ENCODE results near the gene KLHL5.

Gene KLHL5

GRCh38 chr4:39046249-39046648 is 15.8 kb upstream of the KLHL5 start:
- H3K4me3 ChIP-seq (ENCODE audit: low read depth, low read length), result peak overlapping the region; percentile 83
- peak; percentile 88 for DNase-seq (ENCODE audit: low read depth)
- TF ChIP-seq POLR2A (IDR thresholded peaks at IDR 0.05; ENCODE audit: extremely low read depth, insufficient read length) (no peak), CTCF (IDR thresholded peaks at IDR 0.05; ENCODE audit: low read depth, low read length) (no peak), MAX (IDR thresholded peaks at IDR 0.05; ENCODE audit: low read depth, low read length) (no peak), MYC (IDR thresholded peaks at IDR 0.05; ENCODE audit: low read depth, low read length) (no peak)

GRCh38 chr4:39047681-39048080 is 14.4 kb upstream of the KLHL5 start:
- no peak overlapping the region for H3K4me3 ChIP-seq (ENCODE audit: low read depth, low read length)
- TF ChIP-seq MYC (IDR thresholded peaks at IDR 0.05; ENCODE audit: low read depth, low read length) (no peak), MAX (IDR thresholded peaks at IDR 0.05; ENCODE audit: low read depth, low read length) (no peak), CTCF (IDR thresholded peaks at IDR 0.05; ENCODE audit: low read depth, low read length) (no peak), POLR2A (IDR thresholded peaks at IDR 0.05; ENCODE audit: extremely low read depth, insufficient read length) (no peak)

GRCh38 chr4:39048311-39048710 is 13.7 kb upstream of the KLHL5 start:
- TF ChIP-seq CTCF (IDR thresholded peaks at IDR 0.05; ENCODE audit: low read depth, low read length) (no peak), POLR2A (IDR thresholded peaks at IDR 0.05; ENCODE audit: extremely low read depth, insufficient read length) (no peak), MAX (IDR thresholded peaks at IDR 0.05; ENCODE audit: low read depth, low read length) (no peak), MYC (IDR thresholded peaks at IDR 0.05; ENCODE audit: low read depth, low read length) (no peak)
- H3K4me3 ChIP-seq (ENCODE audit: low read depth, low read length), result no peak overlapping the region
- no peak for DNase-seq (ENCODE audit: low read depth)

More at GRCh38 chr4:39047681-39048080, 14.4 kb upstream of the KLHL5 start:
- no peak for DNase-seq (ENCODE audit: low read depth)

GRCh38 chr4:39050590-39050989 is 11.4 kb upstream of the KLHL5 start:
- DNase-seq (ENCODE audit: low read depth), result no peak
- TF ChIP-seq MYC (IDR thresholded peaks at IDR 0.05; ENCODE audit: low read depth, low read length), result no peak
- TF ChIP-seq CTCF (IDR thresholded peaks at IDR 0.05; ENCODE audit: low read depth, low read length), result no peak
- TF ChIP-seq MAX (IDR thresholded peaks at IDR 0.05; ENCODE audit: low read depth, low read length), result no peak
- TF ChIP-seq POLR2A (IDR thresholded peaks at IDR 0.05; ENCODE audit: extremely low read depth, insufficient read length), result no peak
- H3K4me3 ChIP-seq (ENCODE audit: low read depth, low read length), result no peak overlapping the region

- no peak overlapping the region for H3K4me3 ChIP-seq (ENCODE audit: low read depth, low read length)
- no peak for TF ChIP-seq POLR2A (IDR thresholded peaks at IDR 0.05; ENCODE audit: extremely low read depth, insufficient read length)
- TF ChIP-seq CTCF (IDR thresholded peaks at IDR 0.05; ENCODE audit: low read depth, low read length), result no peak
- no peak for TF ChIP-seq MYC (IDR thresholded peaks at IDR 0.05; ENCODE audit: low read depth, low read length)
- TF ChIP-seq MAX (IDR thresholded peaks at IDR 0.05; ENCODE audit: low read depth, low read length), result no peak
- no peak for DNase-seq (ENCODE audit: low read depth)
Measured at GRCh38 chr4:39051492-39051891, 10.5 kb upstream of the KLHL5 start.

- DNase-seq (ENCODE audit: low read depth), result no peak
- no peak overlapping the region for H3K4me3 ChIP-seq (ENCODE audit: low read depth, low read length)
- no peak for TF ChIP-seq CTCF (IDR thresholded peaks at IDR 0.05; ENCODE audit: low read depth, low read length)
- TF ChIP-seq MAX (IDR thresholded peaks at IDR 0.05; ENCODE audit: low read depth, low read length), result no peak
- no peak for TF ChIP-seq POLR2A (IDR thresholded peaks at IDR 0.05; ENCODE audit: extremely low read depth, insufficient read length)
- no peak for TF ChIP-seq MYC (IDR thresholded peaks at IDR 0.05; ENCODE audit: low read depth, low read length)
Measured at GRCh38 chr4:39053983-39054382, 8.0 kb upstream of the KLHL5 start.
